ENCODE measurements around the gene LYZL2.

GRCh38 chr10:30580676-30581075 is 48.9 kb downstream of the LYZL2 start:
- TF ChIP-seq EP300 (IDR thresholded peaks at IDR 0.05) (no peak), POLR2AphosphoS5 (IDR thresholded peaks at IDR 0.05) (no peak), CTCF (IDR thresholded peaks at IDR 0.05) (no peak)
